CD4-positive, alpha-beta T cell treated with Interleukin-6 at 100 ng/mL for 8 hours (primary cell): Measurements from ENCODE around the gene WFIKKN1.
A peak's percentile ranks its signal among the peaks of the same experiment; 100 is the strongest.

Experiments
- DNase-seq: peaks from one replicate; pipeline ENCODE4 v3.0.0-alpha.2; 2020; ENCODE audit warnings: mixed read lengths, low spot score

WFIKKN1 gene

DNA sequence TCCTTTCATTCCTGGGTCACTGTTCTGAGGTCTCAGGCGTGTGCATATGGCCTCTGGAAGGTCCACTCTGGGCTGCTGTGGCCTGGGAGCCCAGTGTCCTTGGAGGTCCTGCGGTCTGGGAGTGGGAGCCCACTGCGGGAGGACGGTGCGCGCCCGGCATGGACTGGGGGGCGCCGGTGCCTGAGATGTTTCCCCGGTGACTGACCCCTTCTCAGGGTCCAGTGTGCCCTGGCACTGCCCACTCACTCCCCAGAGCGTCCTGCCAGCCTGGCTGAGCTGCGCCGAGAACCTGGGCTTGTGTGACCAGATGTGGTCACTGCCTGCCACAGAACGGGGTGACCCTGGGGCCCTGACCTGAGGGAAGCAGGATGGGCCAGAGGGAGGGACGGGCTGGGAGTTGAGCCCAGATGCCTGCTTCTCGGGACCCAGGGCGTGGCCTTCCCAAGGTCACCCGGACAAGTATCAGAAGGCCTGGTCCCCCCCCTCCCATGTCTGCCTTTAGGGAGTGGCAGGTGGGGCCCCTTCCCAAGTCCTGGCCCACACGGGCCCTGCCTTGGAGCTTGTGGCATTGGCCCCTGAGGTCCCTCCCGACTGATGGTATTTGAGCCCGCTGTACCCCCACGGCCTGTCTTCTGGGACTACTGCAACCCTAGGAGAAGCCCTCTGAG lies 43.6 kb downstream of the WFIKKN1 start:
- DNase-seq, result no peak

DNA sequence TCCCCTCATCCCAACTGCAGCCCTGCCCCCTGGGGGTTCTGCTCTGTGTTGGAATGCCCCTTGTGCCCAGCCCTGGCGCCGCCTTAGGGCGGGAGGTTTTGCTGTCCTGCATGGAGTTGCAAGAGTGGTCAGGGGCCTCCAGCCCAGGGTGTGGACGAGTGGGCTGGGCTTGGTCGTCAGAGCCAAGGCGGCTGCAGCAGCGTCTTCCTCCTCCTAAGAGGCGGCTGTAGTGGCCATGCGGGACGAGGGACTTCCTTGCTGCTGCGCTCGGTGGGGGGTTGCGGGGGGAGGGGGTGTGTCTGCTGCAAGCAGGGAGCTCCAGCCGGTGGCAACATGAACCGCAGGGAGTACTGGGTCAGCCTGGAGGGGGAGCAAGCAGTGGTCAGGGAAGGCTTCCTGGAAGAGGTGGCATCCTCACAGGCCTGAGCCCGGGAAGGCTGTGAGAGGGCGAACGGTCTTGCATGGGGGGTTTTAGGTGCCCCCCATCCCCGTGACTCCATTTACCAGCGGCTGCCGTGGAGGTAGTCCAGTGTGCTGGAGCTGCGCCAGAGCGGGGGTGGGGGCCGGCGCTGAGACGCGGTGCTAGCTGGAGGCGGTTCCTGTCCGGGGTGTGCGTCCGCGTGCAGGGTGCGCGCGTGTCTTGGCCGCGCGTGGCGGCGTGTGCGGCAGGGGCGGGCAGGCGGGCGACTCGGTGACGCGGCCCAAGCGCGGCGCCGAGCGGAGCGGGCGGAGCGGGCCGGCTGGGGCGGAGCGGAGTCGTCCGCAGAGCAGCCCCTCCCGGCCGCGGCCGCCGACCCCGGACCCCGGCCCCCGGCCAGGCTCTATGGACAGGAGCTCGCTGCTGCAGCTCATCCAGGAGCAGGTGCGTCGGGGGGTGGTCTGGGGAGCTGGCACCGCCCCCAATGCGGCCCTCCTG lies 44.4 kb downstream of the WFIKKN1 start, which contains the start of gene RHBDL1:
RHBDL1 (plus strand) TSS at position 704 of the 916 bp plus-strand sequence; CDS start at position 824, 120 bp downstream.
- DNase-seq, result no peak

DNA sequence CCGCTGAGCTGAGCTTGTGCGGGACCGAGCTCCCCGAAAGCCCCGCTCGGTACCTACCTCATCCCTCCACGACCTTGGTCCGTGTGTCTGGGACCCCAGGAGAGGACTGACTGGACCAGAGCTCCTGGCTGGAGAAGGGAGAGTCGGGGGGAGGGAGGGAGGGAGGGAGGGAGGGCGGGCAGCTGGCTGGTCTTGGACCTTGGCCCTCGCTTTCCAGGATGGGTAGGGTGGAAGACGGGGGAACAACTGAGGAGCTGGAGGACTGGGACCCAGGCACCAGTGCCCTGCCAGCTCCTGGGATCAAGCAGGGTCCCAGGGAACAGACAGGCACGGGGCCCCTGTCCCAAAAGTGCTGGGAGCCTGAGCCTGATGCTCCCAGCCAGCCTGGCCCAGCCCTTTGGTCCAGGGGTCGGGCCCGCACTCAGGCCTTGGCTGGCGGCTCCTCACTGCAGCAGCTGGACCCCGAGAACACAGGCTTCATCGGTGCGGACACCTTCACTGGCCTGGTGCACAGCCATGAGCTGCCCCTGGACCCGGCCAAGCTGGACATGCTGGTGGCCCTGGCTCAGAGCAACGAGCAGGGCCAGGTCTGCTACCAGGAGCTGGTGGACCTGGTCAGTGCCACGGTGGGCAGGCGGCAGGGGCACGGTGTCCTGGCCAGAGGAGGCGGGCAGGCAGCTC lies 45.2 kb downstream of the WFIKKN1 start:
- DNase-seq, result no peak

DNA sequence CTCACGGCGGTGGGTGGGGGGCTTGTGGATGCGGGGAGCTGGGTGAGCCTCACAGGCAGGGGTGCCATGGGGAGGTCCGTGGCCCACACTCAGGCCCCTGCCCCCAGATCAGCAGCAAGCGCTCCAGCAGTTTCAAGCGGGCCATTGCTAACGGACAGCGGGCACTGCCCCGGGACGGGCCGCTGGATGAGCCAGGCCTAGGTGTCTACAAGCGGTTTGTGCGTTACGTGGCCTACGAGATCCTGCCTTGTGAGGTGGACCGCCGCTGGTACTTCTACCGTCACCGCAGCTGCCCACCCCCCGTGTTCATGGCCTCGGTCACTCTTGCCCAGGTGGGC lies 45.7 kb downstream of the WFIKKN1 start:
- no peak for DNase-seq

DNA sequence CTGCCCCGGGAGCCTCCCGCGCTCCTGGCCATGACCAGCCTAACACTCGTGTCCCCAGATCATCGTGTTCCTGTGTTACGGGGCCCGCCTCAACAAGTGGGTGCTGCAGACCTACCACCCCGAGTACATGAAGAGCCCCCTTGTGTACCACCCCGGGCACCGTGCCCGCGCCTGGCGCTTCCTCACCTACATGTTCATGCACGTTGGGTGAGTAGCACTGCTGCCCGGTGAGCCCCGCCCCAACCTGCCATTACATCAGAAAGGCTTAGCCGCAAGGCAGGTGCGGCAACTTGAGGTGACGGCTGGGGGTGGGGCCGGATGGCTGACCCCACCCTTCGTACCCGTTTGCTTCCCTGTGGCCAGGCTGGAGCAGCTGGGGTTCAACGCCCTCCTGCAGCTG lies 46.1 kb downstream of the WFIKKN1 start:
- DNase-seq, result no peak

DNA sequence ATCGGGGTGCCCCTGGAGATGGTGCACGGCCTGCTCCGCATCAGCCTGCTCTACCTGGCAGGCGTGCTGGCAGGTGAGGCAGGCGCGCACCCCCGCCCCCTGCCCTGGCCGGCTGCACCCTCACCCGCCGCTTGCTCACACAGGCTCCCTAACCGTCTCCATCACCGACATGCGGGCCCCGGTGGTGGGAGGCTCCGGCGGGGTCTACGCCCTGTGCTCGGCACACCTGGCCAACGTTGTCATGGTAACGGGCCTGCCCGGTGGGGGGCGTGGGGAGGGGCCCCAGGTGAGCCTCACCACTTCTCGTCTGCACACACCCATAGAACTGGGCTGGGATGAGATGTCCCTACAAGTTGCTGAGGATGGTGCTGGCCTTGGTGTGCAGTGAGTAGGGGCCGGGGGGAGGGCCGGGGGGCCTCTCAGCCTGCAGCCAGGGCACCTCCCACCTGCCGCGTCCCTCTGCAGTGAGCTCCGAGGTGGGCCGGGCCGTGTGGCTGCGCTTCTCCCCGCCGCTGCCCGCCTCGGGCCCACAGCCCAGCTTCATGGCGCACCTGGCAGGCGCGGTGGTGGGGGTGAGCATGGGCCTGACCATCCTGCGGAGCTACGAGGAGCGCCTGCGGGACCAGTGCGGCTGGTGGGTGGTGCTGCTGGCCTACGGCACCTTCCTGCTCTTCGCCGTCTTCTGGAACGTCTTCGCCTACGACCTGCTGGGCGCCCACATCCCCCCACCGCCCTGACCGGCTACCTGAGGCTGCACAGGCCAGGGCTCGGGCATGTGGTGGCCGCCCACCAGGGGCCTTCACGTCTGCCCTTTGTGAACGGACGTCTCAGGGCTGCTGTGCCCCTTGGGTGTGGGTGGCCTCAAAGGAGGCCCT lies 46.8 kb downstream of the WFIKKN1 start:
- no peak for DNase-seq

DNA sequence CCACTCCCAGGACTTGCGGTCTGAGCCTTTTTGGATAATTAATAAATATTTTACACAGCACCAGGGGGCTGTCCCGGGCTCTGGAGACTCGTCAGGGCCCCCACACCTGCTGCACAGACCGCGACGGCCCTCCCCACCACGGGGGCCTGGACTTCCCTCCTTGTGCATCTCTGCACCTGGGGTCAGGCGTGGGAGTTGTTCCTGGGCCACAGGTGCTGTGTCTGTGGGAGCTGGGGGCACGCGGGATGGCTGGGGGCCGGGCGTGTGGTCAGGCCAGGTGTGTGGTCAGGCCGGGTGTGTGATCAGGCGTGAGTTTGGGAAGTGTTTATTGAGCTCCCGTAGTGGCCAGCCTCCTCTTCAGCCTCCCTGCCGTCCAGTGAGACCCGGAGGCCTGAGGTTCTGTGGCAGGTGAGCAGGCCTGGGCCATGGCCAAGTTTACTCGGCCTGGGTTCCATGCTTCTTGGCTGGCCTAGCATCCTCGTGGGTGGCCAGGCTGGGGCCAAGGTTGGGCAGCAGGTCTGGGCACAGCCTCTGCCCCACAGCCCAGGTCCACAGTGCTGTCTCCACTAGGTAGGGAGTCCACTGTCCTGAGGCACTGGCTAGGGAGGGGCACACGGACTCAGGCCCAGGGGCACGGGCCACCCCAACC lies 47.5 kb downstream of the WFIKKN1 start:
- no peak for DNase-seq

DNA sequence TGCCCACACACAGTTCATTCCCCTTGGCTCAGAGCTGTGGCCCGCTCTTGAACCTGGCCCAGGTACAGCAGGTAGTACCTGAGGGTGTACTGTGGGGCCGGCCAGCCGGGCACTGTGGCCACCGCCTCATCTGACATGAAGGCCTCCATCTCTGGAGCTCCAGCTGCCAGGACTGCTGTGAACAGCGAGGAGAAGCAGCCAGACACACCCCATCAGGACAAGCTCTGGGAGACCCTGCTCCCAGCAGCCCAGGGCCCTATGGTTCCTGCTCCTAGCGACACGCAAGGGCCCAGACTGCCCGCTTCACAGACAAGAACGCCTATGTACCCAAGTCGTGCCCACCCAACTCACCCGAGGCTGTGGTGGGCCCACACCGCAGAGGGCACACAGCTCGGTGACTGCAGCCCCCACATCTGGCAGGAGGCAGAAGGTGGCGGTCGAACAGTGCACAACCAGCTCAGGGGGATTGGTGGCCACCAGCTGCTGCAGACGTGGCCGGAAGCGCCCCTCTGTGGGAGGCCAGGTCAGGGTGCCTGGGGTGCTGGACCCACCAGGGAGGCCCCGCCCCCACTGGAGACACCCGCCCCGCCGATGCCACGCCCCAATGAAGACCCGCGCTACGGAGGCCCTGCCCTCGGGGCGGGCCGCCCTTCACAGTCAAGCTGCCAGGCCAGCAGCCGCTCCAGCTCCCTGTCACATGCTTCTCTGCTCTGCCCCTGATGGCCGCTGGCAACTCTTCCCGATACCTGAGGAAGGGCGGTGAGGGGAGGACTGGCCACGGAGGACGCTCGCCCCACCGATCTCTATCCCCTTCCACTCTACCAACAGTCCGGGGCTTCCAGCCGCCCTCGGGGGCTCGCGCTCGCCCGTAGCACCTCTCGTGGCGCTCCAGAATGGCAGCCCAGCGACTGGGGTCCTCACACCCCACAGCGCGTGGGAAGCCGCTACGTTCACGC lies 48.4 kb downstream of the WFIKKN1 start:
- DNase-seq, result no peak

DNA sequence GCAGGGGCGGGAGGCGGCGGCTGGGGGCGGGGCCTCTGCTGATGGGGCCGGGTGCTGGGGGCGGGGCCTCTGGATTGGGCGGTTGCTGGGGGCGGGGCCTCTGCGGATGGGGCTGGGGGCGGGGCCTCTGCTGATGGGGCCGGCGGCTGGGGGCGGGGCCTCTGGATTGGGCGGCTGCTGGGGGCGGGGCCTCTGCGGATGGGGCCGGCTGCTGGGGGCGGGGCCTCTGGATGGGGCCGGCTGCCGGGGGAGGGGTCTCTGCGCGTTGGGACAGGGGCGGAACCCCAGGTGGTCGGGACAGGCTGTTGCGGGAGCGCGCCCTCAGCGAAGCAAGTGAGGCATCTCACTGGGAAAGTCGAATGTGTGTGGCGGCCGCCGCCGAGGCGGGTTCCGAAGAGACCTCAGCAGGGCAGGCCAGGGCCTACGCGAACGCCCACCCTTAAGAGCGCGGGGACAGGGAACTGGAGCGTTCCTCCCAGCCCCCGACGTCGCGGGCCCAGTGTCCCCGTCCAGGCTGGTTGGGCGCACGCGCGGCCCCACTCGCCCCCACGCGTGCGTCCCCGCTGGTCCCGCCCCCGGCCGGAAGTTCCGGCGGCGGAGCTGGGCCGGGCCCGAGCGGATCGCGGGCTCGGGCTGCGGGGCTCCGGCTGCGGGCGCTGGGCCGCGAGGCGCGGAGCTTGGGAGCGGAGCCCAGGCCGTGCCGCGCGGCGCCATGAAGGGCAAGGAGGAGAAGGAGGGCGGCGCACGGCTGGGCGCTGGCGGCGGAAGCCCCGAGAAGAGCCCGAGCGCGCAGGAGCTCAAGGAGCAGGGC lies 49.2 kb downstream of the WFIKKN1 start, which contains the start of gene STUB1:
STUB1 (plus strand) TSS at position 597 of the 811 bp plus-strand sequence; CDS start at position 713, 116 bp downstream.
- DNase-seq, result peak; percentile 93

DNA sequence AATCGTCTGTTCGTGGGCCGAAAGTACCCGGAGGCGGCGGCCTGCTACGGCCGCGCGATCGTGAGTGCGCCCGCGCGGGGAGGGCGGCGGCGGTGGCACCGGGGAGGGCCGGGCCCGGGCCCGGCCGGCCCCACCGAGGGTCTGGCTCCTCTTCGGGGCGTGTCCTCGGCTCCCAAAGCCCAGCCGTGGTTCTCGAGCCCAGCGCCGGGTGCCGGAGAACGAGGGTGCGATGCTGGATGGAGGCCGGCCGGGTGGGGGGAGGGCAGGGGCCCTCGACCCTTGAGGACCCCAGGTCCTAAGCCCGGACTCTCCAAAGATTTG lies 49.8 kb downstream of the WFIKKN1 start:
- DNase-seq, result no peak

DNA sequence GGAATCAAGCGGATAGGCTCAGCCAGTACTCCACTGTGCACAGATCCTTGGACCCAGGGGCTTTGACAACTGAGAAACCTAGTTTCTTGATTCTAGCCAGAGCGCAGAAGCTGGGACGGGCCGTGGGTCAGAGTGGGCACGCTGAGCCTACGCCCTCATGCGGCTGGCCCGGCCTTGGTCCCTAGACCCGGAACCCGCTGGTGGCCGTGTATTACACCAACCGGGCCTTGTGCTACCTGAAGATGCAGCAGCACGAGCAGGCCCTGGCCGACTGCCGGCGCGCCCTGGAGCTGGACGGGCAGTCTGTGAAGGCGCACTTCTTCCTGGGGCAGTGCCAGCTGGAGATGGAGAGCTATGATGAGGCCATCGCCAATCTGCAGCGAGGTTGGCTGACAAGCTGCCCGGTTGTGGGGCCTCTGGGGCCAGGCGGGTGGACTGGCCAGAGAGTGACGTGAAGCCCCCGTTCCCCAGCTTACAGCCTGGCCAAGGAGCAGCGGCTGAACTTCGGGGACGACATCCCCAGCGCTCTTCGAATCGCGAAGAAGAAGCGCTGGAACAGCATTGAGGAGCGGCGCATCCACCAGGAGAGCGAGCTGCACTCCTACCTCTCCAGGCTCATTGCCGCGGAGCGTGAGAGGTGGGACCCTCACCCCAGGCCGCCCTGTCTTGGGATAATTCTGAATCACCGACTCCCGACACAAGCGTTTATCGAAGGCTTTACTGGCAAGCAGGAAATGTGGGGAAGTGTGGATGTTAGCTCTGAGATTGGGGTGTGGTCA lies 50.4 kb downstream of the WFIKKN1 start:
- no peak for DNase-seq

DNA sequence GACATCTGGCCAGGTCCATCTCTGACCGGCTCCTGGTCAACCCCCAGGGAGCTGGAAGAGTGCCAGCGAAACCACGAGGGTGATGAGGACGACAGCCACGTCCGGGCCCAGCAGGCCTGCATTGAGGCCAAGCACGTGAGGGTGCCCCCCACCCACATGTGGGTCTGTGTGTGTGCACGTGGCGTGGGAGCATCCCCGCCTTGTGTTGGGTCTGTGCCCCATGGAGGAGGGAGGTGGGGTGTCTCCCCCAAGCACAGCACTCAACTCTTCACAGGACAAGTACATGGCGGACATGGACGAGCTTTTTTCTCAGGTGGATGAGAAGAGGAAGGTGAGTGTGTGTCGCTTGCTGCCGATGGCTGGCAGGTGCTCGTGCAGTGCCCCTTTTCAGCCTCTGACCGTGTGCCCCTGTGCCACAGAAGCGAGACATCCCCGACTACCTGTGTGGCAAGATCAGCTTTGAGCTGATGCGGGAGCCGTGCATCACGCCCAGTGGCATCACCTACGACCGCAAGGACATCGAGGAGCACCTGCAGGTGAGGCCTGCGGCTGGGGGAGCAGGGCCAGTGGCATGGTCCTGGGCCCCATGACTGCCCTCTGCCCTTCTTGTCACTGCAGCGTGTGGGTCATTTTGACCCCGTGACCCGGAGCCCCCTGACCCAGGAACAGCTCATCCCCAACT lies 51.1 kb downstream of the WFIKKN1 start:
- DNase-seq, result no peak

DNA sequence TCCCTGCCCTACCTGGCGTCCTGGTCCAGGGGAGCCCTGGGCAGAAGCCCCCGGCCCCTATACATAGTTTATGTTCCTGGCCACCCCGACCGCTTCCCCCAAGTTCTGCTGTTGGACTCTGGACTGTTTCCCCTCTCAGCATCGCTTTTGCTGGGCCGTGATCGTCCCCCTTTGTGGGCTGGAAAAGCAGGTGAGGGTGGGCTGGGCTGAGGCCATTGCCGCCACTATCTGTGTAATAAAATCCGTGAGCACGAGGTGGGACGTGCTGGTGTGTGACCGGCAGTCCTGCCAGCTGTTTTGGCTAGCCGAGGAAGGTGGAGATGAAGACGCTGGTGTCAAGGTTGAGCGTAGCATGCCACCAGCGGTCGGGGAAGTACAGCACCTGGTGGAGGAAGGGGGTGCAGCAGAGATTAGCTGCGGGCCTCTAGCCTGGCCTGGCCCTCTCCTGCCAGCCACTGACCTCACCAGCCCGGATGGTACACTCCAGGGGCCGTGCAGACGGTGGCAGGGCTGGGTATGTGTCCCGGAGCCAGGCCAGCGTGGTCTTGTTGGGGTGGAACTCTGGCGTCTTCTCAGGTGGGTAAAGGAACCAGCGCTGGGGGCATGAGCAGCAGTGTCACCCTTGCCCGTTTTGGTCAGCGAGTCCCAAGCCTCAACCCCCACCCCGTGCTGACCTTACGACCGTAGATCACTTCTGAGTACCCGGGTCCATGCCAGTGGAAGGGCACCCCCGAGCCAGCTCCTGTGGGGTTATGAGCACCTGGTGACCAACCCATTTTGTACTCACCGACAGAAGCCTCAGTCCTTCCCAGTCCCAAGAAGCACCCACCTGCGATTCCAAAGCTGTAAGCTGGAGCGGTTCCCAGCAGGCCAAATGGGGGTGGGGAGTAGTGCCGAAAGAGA lies 52.0 kb downstream of the WFIKKN1 start:
- DNase-seq, result no peak

DNA sequence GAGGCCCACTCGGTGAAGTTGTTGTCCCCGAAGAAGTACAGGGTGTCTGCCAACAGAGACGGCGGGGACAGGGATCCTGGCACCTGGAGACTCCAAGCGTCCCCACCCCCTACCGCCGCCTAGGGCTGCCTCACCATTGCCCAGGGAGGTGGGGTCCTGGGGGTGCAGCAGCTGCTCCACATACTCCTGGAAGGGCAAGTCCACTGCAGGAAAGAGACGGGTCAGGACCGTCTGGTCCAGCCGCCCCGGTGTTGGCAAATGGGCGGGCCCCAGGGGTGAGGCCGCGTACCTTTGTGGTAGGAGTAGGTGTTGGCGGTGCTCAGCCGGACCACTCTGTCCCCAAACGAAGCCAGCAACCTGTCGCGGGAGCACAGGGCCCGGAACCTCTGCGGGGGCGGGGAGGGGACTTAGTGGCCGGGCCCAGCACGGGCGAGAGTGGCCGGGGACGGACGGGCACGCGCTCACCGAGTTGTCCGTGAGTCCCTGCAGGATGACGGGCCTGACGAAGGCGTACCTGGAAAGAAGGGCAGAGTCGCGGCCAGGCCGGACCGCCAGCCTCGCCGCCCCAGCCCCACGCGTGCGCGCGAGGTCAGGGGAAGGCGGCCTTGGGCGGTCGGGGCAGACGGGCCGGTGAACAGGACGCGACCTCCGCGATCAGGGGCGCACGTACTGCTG lies 52.7 kb downstream of the WFIKKN1 start:
- DNase-seq, result no peak
